Immature natural killer cell (primary cell): ENCODE results near the gene MCL1. TPM values are rescaled to one million over a fixed set of nuclear protein-coding genes. Genes with fewer than 3 reads are reported as not detected.
A peak's percentile ranks its signal among the peaks of the same experiment; 100 is the strongest.

Source experiments
- DNase-seq, 3 donors: peaks; one replicate each; pipeline ENCODE4 v3.0.0; 2022; ENCODE audit warnings: mixed read lengths in 1 of 3
- H3K27ac Mint-ChIP-seq, 6 donors: one replicate each; pipeline ENCODE4 v1.8.0; 2020; ENCODE audit warnings: mixed read lengths in 6 of 6, mild to moderate bottlenecking in 5 of 6, inconsistent platforms in 4 of 6, moderate library complexity in 3 of 6
- H3K27me3 Mint-ChIP-seq, 3 donors: one replicate each; pipeline ENCODE4 v1.8.0; 2020 to 2021; ENCODE audit warnings: low read depth in 3 of 3, mild to moderate bottlenecking in 3 of 3, mixed read lengths in 3 of 3, moderate library complexity in 3 of 3, inconsistent platforms in 1 of 3
- H3K36me3 Mint-ChIP-seq, 3 donors: one replicate each; pipeline ENCODE4 v1.8.0; 2020; ENCODE audit warnings: mixed read lengths in 3 of 3, inconsistent platforms in 2 of 3, mild to moderate bottlenecking in 2 of 3
- H3K4me1 Mint-ChIP-seq, 2 donors: one replicate each; pipeline ENCODE4 v1.8.0; 2020; ENCODE audit warnings: inconsistent platforms in 2 of 2, mild to moderate bottlenecking in 2 of 2, mixed read lengths in 2 of 2, moderate library complexity in 1 of 2
- H3K4me3 Mint-ChIP-seq, 5 donors: one replicate each; pipeline ENCODE4 v1.8.0; 2020; ENCODE audit warnings: mild to moderate bottlenecking in 5 of 5, mixed read lengths in 5 of 5, inconsistent platforms in 3 of 5, moderate library complexity in 3 of 5
- H3K9me3 Mint-ChIP-seq, 6 donors: one replicate each; pipeline ENCODE4 v1.8.0; 2020; ENCODE audit warnings: mild to moderate bottlenecking in 6 of 6, mixed read lengths in 6 of 6, inconsistent platforms in 4 of 6, moderate library complexity in 3 of 6
- polyA plus RNA-seq, 3 donors: library from polyadenylated mRNA; unstranded; fragments of 300-500 nt; fragmentation: Illumina TruSeq; gene quantifications; one replicate each; pipeline ENCODE4 v1.2.3, GENCODE V29; 2021

The MCL1 gene
- polyA plus RNA-seq, 3 donors from 2014 or later = 44.2 to 113 (median 73.0) TPM

GRCh38 chr1:150562446-150563339 lies 16.7 kb downstream of the MCL1 start:
- DNase-seq = peak; percentile 61 to 65 (median 61)
- peak overlapping the region; percentile 93 to 99 (median 98) for H3K27ac Mint-ChIP-seq
- H3K4me3 Mint-ChIP-seq = peak overlapping the region; percentile 90 to 95 (median 91)
- peaks cover 9 to 18% (median 10%) of the 10 kb centered on the region in 3 donors for H3K27me3 Mint-ChIP-seq
- no peaks in the 10 kb centered on the region for H3K36me3 Mint-ChIP-seq
- H3K4me1 Mint-ChIP-seq = peaks cover 75 to 76% of the 10 kb centered on the region in 2 donors
- H3K9me3 Mint-ChIP-seq = no peaks in the 10 kb centered on the region

DNA sequence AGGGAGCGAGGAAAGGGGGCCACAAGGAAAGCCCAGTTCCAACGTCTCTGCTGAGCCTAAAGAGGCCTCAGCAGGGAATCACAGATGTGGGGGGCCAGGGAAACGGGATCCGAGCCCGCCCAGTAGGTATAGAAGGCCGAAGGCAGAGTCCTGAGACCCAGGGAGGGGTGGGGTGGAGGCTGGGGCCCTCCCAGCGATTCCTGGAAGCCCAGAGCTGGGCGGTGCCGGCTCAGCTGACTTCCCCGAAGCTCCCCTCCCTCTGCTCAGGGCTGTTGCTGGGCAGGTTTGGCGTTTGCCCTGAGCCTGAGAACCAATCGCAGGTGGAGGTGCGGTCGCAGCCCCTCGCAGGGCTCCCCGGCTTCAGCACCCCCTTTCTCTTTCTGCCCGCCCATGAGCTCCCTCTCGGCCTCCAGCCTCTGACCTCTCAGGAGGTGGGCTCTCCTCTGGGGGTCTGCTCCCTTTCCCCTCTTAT lies 17.4 kb downstream of the MCL1 start:
- peak overlapping the region; percentile 93 to 99 (median 98) for H3K27ac Mint-ChIP-seq

GRCh38 chr1:150561254-150561973 lies 18.0 kb downstream of the MCL1 start:
- H3K27ac Mint-ChIP-seq = peak overlapping the region; percentile 93 to 99 (median 98)
- peak overlapping the region; percentile 90 to 95 (median 91) for H3K4me3 Mint-ChIP-seq
- peaks cover 4 to 13% (median 6%) of the 10 kb centered on the region in 3 donors for H3K27me3 Mint-ChIP-seq
- DNase-seq = peak; percentile 61 to 66 (median 65)
- H3K9me3 Mint-ChIP-seq = no peaks in the 10 kb centered on the region
- H3K36me3 Mint-ChIP-seq = no peaks in the 10 kb centered on the region
- peaks cover 62 to 63% of the 10 kb centered on the region in 2 donors for H3K4me1 Mint-ChIP-seq

More for the DNA sequence above, 17.4 kb downstream of the MCL1 start:
- peak overlapping the region; percentile 90 to 95 (median 91) for H3K4me3 Mint-ChIP-seq
- H3K36me3 Mint-ChIP-seq = no peaks in the 10 kb centered on the region
- peaks cover 68 to 69% of the 10 kb centered on the region in 2 donors for H3K4me1 Mint-ChIP-seq
- H3K9me3 Mint-ChIP-seq = no peaks in the 10 kb centered on the region
- H3K27me3 Mint-ChIP-seq = peaks cover 4 to 13% (median 6%) of the 10 kb centered on the region in 3 donors
- peak; percentile 59 to 65 (median 62) for DNase-seq

- Mint-ChIP-seq H3K9me3 (no peaks in the 10 kb centered on the region), H3K4me3 (peak overlapping the region; percentile 90 to 95 (median 91)), H3K4me1 (peaks cover 55 to 56% of the 10 kb centered on the region in 2 donors), H3K27me3 (peaks cover 4 to 12% (median 4%) of the 10 kb centered on the region in 3 donors), H3K27ac (peak overlapping the region; percentile 93 to 99 (median 98)), H3K36me3 (no peaks in the 10 kb centered on the region)
- DNase-seq = peak; percentile 78 to 81 (median 79)
Observed at GRCh38 chr1:150560576-150561253, 18.7 kb downstream of the MCL1 start.

DNA sequence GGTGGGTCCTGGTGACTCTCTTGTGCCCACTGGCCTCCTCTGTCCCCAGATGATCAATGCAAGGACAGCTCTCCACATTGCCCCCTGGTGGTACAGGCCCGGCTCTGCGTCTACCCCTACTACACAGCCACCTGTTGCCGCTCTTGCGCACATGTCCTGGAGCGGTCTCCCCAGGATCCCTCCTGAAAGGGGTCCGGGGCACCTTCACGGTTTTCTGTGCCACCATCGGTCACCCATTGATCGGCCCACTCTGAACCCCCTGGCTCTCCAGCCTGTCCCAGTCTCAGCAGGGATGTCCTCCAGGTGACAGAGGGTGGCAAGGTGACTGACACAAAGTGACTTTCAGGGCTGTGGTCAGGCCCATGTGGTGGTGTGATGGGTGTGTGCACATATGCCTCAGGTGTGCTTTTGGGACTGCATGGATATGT lies 19.4 kb downstream of the MCL1 start:
- Mint-ChIP-seq H3K9me3 (no peaks in the 10 kb centered on the region), H3K27ac (peak overlapping the region; percentile 93 to 99 (median 98)), H3K36me3 (no peaks in the 10 kb centered on the region), H3K4me3 (peak overlapping the region; percentile 90 to 95 (median 91)), H3K27me3 (peaks cover 3 to 11% (median 4%) of the 10 kb centered on the region in 3 donors), H3K4me1 (peaks cover 51 to 52% of the 10 kb centered on the region in 2 donors)
- peak; percentile 68 to 71 (median 69) for DNase-seq

GRCh38 chr1:150559656-150560010 lies 19.8 kb downstream of the MCL1 start:
- no peak for DNase-seq
- H3K4me1 Mint-ChIP-seq = peaks cover 47 to 48% of the 10 kb centered on the region in 2 donors

GRCh38 chr1:150558761-150559655 lies 20.4 kb downstream of the MCL1 start:
- H3K9me3 Mint-ChIP-seq = no peaks in the 10 kb centered on the region
- no peaks in the 10 kb centered on the region for H3K36me3 Mint-ChIP-seq
- DNase-seq = no peak
- peaks cover 3 to 11% (median 4%) of the 10 kb centered on the region in 3 donors for H3K27me3 Mint-ChIP-seq
- no peak overlapping the region for H3K27ac Mint-ChIP-seq
- H3K4me3 Mint-ChIP-seq = no peak overlapping the region
- H3K4me1 Mint-ChIP-seq = peaks cover 41 to 42% of the 10 kb centered on the region in 2 donors

More at GRCh38 chr1:150559656-150560010, 19.8 kb downstream of the MCL1 start:
- H3K9me3 Mint-ChIP-seq = no peaks in the 10 kb centered on the region
- H3K4me3 Mint-ChIP-seq = peak overlapping the region in 1 of 5 donors; percentile 91
- no peaks in the 10 kb centered on the region for H3K36me3 Mint-ChIP-seq
- H3K27me3 Mint-ChIP-seq = peaks cover 3 to 11% (median 4%) of the 10 kb centered on the region in 3 donors
- peak overlapping the region in 2 of 6 donors; percentile 99 for H3K27ac Mint-ChIP-seq

DNA sequence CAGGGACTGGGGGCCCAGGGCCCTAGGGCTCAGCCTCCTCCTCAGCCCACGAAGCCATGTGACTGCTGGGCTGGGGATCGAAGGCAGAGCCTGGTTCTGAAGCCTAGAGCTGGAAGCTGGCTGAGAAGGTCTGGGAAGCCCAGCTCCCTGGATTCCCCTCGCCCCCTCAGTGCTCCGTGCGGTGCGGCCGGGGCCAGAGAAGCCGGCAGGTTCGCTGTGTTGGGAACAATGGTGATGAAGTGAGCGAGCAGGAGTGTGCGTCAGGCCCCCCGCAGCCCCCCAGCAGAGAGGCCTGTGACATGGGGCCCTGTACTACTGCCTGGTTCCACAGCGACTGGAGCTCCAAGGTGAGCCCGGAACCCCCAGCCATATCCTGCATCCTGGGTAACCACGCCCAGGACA lies 21.1 kb downstream of the MCL1 start:
- Mint-ChIP-seq H3K4me1 (peaks cover 34 to 35% of the 10 kb centered on the region in 2 donors), H3K27ac (no peak overlapping the region), H3K27me3 (peaks cover 3 to 9% (median 4%) of the 10 kb centered on the region in 3 donors), H3K36me3 (no peaks in the 10 kb centered on the region), H3K4me3 (no peak overlapping the region), H3K9me3 (no peaks in the 10 kb centered on the region)
- no peak for DNase-seq

DNA sequence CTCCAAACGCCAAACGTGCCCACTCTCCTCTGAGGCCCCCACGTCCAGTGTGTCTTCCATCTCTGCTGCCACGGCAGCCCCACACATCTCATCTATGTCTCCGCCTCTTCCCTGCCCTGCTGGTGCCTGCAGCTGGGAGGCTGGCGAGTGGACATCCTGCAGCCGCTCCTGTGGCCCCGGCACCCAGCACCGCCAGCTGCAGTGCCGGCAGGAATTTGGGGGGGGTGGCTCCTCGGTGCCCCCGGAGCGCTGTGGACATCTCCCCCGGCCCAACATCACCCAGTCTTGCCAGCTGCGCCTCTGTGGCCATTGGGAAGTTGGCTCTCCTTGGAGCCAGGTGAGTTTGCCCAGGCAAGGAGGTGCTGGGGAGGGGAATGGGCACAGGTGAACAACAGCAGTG lies 21.6 kb downstream of the MCL1 start:
- Mint-ChIP-seq H3K4me3 (no peak overlapping the region), H3K27ac (no peak overlapping the region), H3K36me3 (no peaks in the 10 kb centered on the region), H3K9me3 (no peaks in the 10 kb centered on the region), H3K27me3 (peaks cover 3 to 4% (median 4%) of the 10 kb centered on the region in 3 donors), H3K4me1 (peaks cover 29 to 32% of the 10 kb centered on the region in 2 donors)
- DNase-seq = no peak

DNA sequence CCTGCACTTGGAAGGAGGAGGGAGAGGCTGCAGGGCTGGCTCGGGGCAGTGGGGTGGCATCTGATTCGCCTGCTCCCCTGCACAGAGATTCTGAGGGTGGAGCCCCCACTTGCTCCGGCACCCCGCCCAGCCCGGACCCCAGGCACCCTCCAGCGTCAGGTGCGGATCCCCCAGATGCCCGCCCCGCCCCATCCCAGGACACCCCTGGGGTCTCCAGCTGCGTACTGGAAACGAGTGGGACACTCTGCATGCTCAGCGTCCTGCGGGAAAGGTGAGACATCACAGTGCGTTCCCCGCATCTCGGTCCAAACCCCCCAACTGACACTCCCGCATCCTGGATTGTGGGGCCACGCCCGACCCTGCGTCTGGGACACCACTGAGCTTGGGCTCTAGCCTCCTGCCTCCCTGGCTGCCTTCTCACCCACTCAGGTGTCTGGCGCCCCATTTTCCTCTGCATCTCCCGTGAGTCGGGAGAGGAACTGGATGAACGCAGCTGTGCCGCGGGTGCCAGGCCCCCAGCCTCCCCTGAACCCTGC lies 22.3 kb downstream of the MCL1 start:
- Mint-ChIP-seq H3K36me3 (no peaks in the 10 kb centered on the region), H3K27ac (no peak overlapping the region)

GRCh38 chr1:150555971-150556865 lies 23.2 kb downstream of the MCL1 start:
- Mint-ChIP-seq H3K4me3 (no peak overlapping the region), H3K27me3 (peaks cover 0 to 9% (median 2%) of the 10 kb centered on the region in 3 donors), H3K36me3 (no peaks in the 10 kb centered on the region), H3K9me3 (no peaks in the 10 kb centered on the region), H3K4me1 (peaks cover 20 to 24% of the 10 kb centered on the region in 2 donors), H3K27ac (no peak overlapping the region)
- no peak for DNase-seq

More for the DNA sequence above, 22.3 kb downstream of the MCL1 start:
- Mint-ChIP-seq H3K4me3 (no peak overlapping the region), H3K4me1 (peaks cover 25 to 27% of the 10 kb centered on the region in 2 donors), H3K27me3 (peaks cover 0 to 6% (median 4%) of the 10 kb centered on the region in 3 donors), H3K9me3 (no peaks in the 10 kb centered on the region)
- DNase-seq = no peak
